Ramos (cell line): ENCODE data around the gene AJM1.
"Not testable (repeated sequence)": the region's sequence is repeated elsewhere in the genome, so short reads cannot be mapped to it uniquely, and the experiment has no call there.

ENCODE experiments used
- in situ Hi-C: fragments of 300-500 bp; cut with MboI; formaldehyde crosslinking; loops from one replicate; pipeline ENCODE4 v1.14.3; 2022; ENCODE audit warnings: low sequenced_read_pairs; ENCODE audit not compliant: unreplicated experiment

Gene AJM1

GRCh38 chr9:136829412-136829811 is 12.9 kb upstream of the AJM1 start:
- in situ Hi-C loops = no loop called here

DNA sequence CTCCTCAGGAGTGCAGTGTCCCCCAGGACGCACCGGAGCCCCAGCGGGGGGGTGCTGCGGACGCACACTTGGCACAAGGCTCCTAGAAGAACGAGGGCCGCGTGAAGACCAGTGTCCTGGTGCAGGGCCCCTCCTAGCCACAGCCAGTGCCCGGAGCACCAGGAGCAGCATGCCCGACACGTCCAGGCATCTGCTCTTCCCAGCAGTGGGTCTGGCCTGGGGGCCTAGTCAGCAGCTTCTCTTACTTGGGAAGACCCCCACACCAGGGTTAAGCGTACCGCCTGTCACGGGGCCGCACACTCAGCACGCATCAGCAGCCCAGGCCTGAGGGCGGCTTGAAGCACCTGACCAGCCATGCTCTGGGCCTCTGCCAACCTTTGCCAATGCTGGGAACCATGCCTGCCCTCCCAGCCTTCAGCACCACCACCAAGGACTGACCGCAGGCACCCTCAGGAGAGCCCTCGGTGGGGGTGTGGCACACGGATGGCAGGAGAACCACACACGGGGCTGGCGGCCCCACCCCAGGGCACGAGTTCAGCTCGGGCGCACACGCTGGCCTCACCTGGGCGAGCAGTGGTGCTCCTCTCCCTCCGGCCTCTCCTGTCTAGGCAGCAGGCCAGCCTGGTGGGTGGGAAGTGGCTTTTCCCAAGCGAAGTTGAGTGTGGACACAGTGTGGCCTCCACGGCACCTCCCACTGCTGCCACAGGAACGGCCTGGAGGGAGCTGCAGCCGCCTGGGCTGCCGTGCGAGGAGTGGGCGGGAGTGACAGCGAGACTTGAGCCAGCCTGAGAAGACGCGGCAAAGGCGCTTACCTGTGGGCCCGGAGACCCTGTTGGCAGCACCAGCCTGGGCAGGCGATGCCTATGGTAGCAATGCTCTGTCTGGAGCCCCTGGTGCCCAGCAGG is 12.0 kb upstream of the AJM1 start:
- in situ Hi-C loops = no loop called here

- in situ Hi-C loops = no loop called here
Measured at GRCh38 chr9:136831002-136831719, 11.1 kb upstream of the AJM1 start.

- in situ Hi-C loops = no loop called here
Measured at GRCh38 chr9:136831720-136832104, 10.6 kb upstream of the AJM1 start.

GRCh38 chr9:136832581-136832980 is 9.7 kb upstream of the AJM1 start:
- in situ Hi-C loops = no loop called here

DNA sequence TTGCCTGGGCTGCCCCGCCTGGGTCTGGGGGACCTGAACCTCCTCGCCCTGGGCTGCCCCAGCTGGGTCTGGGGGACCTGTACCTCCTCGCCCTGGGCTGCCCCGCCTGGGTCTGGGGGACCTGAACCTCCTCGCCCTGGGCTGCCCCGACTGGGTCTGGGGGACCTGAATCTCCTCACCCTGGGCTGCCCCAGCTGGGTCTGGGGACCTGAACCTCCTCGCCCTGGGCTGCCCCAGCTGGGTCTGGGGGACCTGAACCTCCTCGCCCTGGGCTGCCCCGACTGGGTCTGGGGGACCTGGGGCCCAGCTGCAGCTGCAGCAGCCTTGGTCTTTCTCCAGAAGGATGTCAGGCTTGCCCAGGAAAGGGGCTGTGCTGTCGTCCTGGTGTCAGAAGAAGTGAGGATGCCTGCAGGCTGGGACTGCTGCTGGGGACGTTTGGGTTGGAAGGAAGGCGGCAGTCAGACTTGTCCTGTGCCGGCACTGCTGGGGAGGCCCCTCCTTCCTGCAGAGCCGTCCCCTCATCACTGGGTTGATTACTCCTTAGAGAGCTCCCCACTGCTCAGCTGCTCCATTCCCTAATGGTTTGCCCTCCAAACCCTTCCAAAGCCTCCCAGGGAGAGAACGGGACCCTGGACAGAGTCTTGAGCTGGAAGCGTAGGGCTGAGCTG is 8.8 kb upstream of the AJM1 start:
- in situ Hi-C loops = not testable (repeated sequence)

DNA sequence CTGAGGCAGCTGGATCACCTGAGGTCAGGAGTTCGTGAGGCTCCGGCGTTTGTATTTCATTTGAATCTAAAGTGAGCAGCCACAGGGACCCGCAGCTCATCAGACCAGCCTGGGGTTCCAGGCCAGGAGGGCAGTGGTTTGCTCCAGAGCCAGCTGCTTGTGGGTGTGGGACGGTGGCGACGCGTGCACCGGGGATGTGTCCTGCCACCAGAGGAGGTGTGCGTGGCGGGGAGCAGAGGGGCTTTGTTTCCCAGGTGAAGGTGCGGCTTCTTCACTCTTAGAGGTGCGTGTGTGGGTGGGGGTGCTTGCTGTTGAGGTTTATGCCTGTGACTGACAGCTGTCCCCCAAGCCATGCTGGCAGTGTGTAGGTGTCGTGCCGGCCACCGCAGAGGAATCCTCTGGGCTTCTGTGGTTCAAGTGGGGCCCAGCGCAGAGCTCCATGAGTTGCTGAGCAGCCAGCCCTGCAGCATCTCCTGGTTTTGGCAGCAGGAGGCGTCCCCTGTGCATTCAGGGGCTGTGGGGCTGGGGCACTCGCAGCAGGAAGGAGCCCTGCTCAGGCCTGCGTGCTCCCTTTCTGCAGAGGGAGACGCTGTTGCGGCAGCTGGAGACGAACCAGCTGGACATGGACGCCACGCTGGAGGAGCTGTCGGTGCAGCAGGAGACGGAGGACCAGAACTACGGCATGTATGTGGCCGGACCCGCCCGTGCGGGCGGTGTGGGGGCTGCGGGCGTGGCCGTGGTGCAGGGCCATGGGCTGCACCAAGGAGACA is 6.9 kb upstream of the AJM1 start:
- in situ Hi-C loops = no loop called here

DNA sequence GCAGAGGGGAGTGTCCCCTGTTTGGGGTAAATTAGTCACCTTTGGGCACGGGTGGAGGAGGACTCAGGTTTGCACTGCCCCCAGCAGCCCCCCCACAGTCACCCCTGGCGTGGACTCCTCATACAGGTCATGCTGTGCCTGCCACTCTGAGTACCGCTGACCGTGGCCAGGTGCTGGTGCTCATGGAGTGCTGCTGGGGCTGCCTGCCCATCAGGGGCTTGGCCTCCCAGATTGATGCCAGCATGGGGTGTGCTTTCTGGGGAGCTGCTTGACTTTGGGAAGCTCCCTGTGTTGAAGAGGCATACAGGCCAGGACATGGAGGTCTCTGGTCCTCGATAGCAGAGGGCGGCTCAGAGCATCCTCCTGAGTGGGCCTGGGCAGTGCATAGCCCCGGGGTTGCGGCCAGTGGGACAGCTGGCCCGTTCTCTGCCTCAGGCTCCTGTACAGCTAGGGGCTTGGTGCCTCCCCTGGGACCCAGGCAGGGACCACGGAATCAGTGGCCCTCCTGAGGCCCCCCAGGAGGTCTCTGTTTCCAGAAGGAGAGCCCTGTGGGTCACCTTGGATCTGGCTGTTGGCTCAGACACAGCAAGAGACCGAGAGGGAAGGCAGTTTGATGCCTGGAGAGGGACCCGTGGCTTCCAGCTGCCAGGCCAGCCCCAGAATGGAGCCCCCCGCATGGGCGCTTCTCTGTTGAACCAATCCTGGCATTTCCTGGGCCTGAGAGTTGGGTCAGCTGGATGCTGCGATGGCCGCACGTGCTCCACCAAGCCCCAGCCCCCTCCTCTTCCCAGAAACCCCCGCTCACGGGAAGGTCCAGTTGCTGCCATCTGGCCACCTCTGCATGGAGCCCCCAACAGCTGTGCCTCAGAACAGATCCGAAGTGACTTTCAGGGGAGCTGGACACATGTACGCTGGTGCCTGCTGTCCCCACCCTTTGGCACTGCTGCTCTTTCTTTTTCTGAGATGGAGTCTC is 6.1 kb upstream of the AJM1 start:
- in situ Hi-C loops = no loop called here

GRCh38 chr9:136837146-136837855 is 5.0 kb upstream of the AJM1 start:
- in situ Hi-C loops = no loop called here

DNA sequence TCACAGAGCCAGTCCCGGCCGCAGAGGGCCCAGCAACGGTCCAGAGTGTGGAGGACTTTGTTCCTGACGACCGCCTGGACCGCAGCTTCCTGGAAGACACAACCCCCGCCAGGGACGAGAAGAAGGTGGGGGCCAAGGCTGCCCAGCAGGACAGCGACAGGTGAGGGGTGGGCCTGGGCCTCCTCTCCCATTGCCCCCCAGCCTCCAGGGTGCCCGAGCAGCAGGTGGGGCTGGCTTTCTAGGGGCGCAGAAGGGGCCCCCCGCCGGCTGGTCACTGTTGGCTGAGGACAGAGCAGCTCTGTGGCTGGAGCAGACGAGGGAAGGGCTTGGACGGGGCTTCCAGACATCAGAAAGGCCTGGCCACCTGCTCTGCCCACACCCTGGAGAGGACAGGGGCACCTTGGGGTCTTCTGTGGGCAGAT is 4.4 kb upstream of the AJM1 start:
- in situ Hi-C loops = not testable (repeated sequence)

DNA sequence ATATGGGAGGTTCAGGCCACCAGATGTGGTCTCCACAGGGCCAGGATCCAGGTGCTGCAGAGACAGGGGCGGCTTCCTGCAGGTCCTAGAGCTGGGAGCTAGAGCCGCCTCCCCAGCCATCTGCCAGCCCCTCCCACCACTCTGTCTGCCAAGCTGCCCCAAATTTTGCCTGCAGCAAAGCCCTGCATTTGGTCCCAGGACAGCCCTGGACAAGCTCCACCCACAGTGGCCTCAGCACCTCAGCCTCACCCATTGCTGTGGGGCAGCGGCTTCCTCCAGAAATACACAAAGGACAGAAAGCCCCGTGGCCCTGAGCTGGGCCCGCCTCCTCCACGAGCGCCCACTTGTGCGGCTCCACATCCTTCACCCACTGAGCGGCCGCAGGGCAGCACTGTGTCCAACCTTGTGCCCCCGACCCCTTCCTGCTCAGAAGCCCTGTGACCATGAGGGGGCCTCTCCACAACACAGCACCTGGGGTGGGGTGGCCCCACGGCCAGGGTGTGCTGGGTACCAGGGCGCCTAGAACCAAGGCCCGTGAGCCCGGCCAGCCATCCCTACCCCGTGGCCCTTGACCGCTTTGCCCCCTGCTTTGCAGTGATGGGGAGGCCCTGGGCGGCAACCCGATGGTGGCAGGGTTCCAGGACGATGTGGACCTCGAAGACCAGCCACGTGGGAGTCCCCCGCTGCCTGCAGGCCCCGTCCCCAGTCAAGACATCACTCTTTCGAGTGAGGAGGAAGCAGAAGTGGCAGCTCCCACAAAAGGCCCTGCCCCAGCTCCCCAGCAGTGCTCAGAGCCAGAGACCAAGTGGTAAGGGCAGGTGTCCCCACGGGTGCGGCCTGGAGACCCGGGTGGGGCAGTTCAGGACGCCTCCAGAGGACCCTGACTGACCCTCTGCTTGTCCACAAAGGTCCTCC is 3.7 kb upstream of the AJM1 start:
- in situ Hi-C loops = no loop called here

DNA sequence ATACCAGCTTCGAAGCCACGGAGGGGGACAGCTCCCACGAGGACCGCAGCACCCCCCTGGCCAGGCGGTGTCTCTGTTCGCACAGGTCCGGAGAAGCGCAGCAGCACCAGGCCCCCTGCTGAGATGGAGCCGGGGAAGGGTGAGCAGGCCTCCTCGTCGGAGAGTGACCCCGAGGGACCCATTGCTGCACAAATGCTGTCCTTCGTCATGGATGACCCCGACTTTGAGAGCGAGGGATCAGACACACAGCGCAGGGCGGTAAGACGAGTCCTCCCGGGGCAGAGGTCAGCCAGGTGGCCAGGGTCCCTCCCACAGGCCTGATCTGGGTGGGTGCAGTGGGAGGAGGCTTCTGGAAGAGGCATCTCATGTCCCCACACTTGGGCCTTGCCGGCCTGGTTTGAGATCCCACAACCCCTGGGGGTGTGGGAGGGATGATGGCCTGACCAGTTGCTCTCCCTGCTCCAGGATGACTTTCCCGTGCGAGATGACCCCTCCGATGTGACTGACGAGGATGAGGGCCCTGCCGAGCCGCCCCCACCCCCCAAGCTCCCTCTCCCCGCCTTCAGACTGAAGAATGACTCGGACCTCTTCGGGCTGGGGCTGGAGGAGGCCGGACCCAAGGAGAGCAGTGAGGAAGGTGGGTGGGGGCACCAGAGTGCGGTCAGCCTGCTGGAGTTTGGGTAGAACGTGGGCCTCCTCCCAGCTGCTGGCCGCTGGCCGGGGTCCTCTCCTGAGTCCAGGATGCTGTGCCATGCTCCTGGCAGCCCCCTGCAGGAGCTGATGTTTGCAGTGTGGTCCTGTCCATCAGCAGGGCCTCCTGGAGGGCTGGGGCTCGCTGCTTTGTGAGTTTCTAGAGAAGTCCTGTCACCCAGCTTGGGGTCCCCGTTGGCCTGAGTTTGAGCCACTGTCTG is 2.8 kb upstream of the AJM1 start:
- in situ Hi-C loops = no loop called here

DNA sequence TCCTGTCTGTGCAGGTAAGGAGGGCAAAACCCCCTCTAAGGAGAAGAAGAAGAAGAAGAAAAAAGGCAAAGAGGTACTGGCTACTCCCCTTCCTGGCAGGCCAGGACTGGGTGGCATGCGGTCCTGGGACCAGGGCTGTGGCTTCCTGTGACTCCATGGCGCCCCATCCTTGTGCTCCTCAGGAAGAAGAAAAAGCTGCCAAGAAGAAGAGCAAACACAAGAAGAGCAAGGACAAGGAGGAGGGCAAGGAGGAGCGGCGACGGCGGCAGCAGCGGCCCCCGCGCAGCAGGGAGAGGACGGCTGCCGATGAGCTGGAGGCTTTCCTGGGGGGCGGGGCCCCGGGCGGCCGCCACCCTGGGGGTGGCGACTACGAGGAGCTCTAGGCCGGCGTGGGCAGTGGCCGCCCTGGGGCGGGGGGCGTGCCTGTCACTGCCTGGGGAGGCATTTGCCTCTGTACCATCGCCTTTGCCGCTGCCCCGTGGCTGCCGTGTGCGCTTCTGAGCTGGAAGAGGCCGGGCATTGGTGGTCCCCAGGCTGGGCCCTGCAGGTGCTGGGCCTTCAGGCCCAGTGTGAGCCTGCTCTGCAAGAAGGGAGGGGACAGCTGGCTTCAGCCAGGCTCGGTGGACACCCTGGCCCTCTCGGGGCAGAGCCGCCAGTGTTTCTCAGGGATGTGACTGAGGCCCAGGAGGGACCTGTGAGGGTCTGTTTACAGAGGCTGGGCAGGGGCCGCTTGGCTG is 2.0 kb upstream of the AJM1 start:
- in situ Hi-C loops = no loop called here

GRCh38 chr9:136840877-136841645 is 1.2 kb upstream of the AJM1 start:
- in situ Hi-C loops = no loop called here
